OCI-LY1 (cell line): ENCODE data around the gene CENPW.

Experiments used
- H2AFZ ChIP-seq: fragments of 200-600 bp; sonication (generic), shearing (Covaris generic); 2 replicates; pipeline ENCODE4 v1.6.0; 2014; ENCODE audit warnings: antibody characterized with exemption, mild to moderate bottlenecking, low read length
- H3F3A ChIP-seq: fragments of 200-600 bp; sonication (generic), shearing (Covaris generic); 2 replicates; pipeline ENCODE4 v1.6.0; 2014; ENCODE audit warnings: mild to moderate bottlenecking, antibody characterized with exemption, low read length, moderate library complexity; ENCODE audit not compliant: insufficient read depth
- H3K27ac ChIP-seq: fragments of 200-600 bp; sonication (generic); 2 replicates; pipeline ENCODE4 v1.5.1; 2014; ENCODE audit warnings: low read length, mixed run types, mild to moderate bottlenecking, low read depth; ENCODE audit not compliant: poor library complexity, severe bottlenecking
- H3K27me3 ChIP-seq: fragments of 200-600 bp; sonication (generic); 2 replicates; pipeline ENCODE4 v1.6.0; 2014; ENCODE audit warnings: antibody characterized with exemption, mild to moderate bottlenecking, low read length, moderate library complexity; ENCODE audit not compliant: insufficient read depth
- H3K36me3 ChIP-seq: fragments of 200-600 bp; sonication (generic); 2 replicates; pipeline ENCODE4 v1.6.1; 2014; ENCODE audit warnings: mild to moderate bottlenecking, antibody characterized with exemption, low read length, moderate library complexity, mixed read lengths; ENCODE audit not compliant: insufficient read depth
- H3K4me1 ChIP-seq: fragments of 200-600 bp; sonication (generic); 2 replicates; pipeline ENCODE4 v1.5.1; 2014; ENCODE audit warnings: mild to moderate bottlenecking, low read length, moderate library complexity; ENCODE audit not compliant: insufficient read depth, severe bottlenecking
- H3K4me2 ChIP-seq: fragments of 200-600 bp; sonication (generic), shearing (Covaris generic); 2 replicates; pipeline ENCODE4 v1.6.1; 2014; ENCODE audit warnings: low read length
- H3K4me3 ChIP-seq: fragments of 200-600 bp; sonication (generic); 2 replicates; pipeline ENCODE4 v1.5.1; 2014; ENCODE audit warnings: low read length, low read depth, mild to moderate bottlenecking, mixed read lengths; ENCODE audit not compliant: poor library complexity, severe bottlenecking
- H3K79me2 ChIP-seq: fragments of 200-600 bp; shearing (Covaris generic); 2 replicates; pipeline ENCODE4 v1.6.1; 2016; ENCODE audit warnings: mixed run types, low read length, mixed read lengths; ENCODE audit not compliant: insufficient read depth
- H3K9ac ChIP-seq: fragments of 200-600 bp; sonication (generic), shearing (Covaris generic); 2 replicates; pipeline ENCODE4 v1.6.1; 2014; ENCODE audit warnings: mild to moderate bottlenecking, low read length, mixed read lengths
- H3K9me2 ChIP-seq: fragments of 200-600 bp; sonication (generic), shearing (Covaris generic); 2 replicates; pipeline ENCODE4 v1.6.1; 2014; ENCODE audit warnings: low read depth, mild to moderate bottlenecking, low read length, mixed read lengths
- H3K9me3 ChIP-seq: fragments of 200-600 bp; shearing (Covaris generic); 2 replicates; pipeline ENCODE4 v1.6.1; 2014; ENCODE audit warnings: low read length, mixed read lengths
- H4K20me1 ChIP-seq: fragments of 200-600 bp; sonication (generic), shearing (Covaris generic); 2 replicates; pipeline ENCODE4 v1.6.0; 2016; ENCODE audit warnings: mild to moderate bottlenecking, low read length; ENCODE audit not compliant: insufficient read depth
- CTCF ChIP-seq: fragments of 200-600 bp; sonication (generic), shearing (Covaris generic); IDR thresholded peaks from 2 replicates; pipeline ENCODE4 v1.5.1; 2017; ENCODE audit warnings: mild to moderate bottlenecking, antibody characterized with exemption, low read length, moderate library complexity, mixed read lengths
- EZH2 ChIP-seq: fragments of 200-600 bp; sonication (generic), shearing (Covaris generic); IDR thresholded peaks from 2 replicates; pipeline ENCODE4 v1.8.0; 2017; ENCODE audit warnings: borderline replicate concordance, mixed run types, mild to moderate bottlenecking, antibody characterized with exemption, low read length, moderate library complexity, mixed read lengths

Gene CENPW

GRCh38 chr6:126333729-126334128 lies 6.2 kb upstream of the CENPW start:
- H3K4me1 ChIP-seq, result no peaks in the 10 kb centered on the region
- H3K4me2 ChIP-seq, result no peak overlapping the region
- no peaks in the 10 kb centered on the region for H3K9me2 ChIP-seq
- H3F3A ChIP-seq, result no peaks in the 10 kb centered on the region
- H3K27me3 ChIP-seq, result no peaks in the 10 kb centered on the region
- no peaks in the 10 kb centered on the region for H3K79me2 ChIP-seq
- H2AFZ ChIP-seq, result no peak overlapping the region
- H4K20me1 ChIP-seq, result no peaks in the 10 kb centered on the region
- TF ChIP-seq EZH2 (no peak), CTCF (no peak)
- no peak overlapping the region for H3K4me3 ChIP-seq
- H3K9me3 ChIP-seq, result no peaks in the 10 kb centered on the region
- H3K9ac ChIP-seq, result no peak overlapping the region
- no peak overlapping the region for H3K27ac ChIP-seq
- no peaks in the 10 kb centered on the region for H3K36me3 ChIP-seq

- no peaks in the 10 kb centered on the region for H3K9me2 ChIP-seq
- no peak overlapping the region for H3K4me3 ChIP-seq
- TF ChIP-seq EZH2 (no peak), CTCF (no peak)
- no peak overlapping the region for H2AFZ ChIP-seq
- no peak overlapping the region for H3K9ac ChIP-seq
- no peaks in the 10 kb centered on the region for H4K20me1 ChIP-seq
- no peaks in the 10 kb centered on the region for H3K9me3 ChIP-seq
- H3K27ac ChIP-seq, result no peak overlapping the region
- H3K4me1 ChIP-seq, result no peaks in the 10 kb centered on the region
- H3K4me2 ChIP-seq, result no peak overlapping the region
- no peaks in the 10 kb centered on the region for H3K36me3 ChIP-seq
- H3K27me3 ChIP-seq, result no peaks in the 10 kb centered on the region
- no peaks in the 10 kb centered on the region for H3K79me2 ChIP-seq
- H3F3A ChIP-seq, result no peaks in the 10 kb centered on the region
Observed at GRCh38 chr6:126335210-126335609, 4.7 kb upstream of the CENPW start.

- Histone ChIP-seq H2AFZ (no peak overlapping the region), H3K9ac (no peak overlapping the region), H3K9me3 (no peaks in the 10 kb centered on the region), H3K4me3 (no peak overlapping the region), H3K27me3 (no peaks in the 10 kb centered on the region), H3K36me3 (no peaks in the 10 kb centered on the region), H3K9me2 (no peaks in the 10 kb centered on the region), H3K27ac (no peak overlapping the region), H3K4me1 (peaks cover 19% of the 10 kb centered on the region), H3K4me2 (no peak overlapping the region), H3K79me2 (peaks cover 13% of the 10 kb centered on the region), H3F3A (no peaks in the 10 kb centered on the region), H4K20me1 (no peaks in the 10 kb centered on the region)
- TF ChIP-seq EZH2 (no peak), CTCF (no peak)
Observed at GRCh38 chr6:126337323-126337722, 2.6 kb upstream of the CENPW start.
